Uterus (tissue), 2 donors: ENCODE measurements around the gene SMIM27.

Experiments
- POLR2A ChIP-seq, 2 donors: fragments of 450-650 bp; IDR thresholded peaks; one replicate each; pipeline ENCODE4 v1.6.1; 2016; ENCODE audit warnings: antibody characterized with exemption in 2 of 2, mild to moderate bottlenecking in 1 of 2, moderate library complexity in 1 of 2
- TF ChIP-seq, protein P1 (sequence below), 4 experiments: fragments of 200-600 bp in 2 of 4; fragments of 450-650 bp in 2 of 4; sonication (generic) in 2 of 4; IDR thresholded peaks; one replicate each; pipeline ENCODE4 v1.5.1; 2016 to 2019; ENCODE audit warnings: antibody characterized with exemption in 4 of 4, mild to moderate bottlenecking in 2 of 4, moderate library complexity in 1 of 4

GRCh38 chr9:32524892-32525708 lies 27.0 kb upstream of the SMIM27 start:
- TF ChIP-seq, protein P1, sequence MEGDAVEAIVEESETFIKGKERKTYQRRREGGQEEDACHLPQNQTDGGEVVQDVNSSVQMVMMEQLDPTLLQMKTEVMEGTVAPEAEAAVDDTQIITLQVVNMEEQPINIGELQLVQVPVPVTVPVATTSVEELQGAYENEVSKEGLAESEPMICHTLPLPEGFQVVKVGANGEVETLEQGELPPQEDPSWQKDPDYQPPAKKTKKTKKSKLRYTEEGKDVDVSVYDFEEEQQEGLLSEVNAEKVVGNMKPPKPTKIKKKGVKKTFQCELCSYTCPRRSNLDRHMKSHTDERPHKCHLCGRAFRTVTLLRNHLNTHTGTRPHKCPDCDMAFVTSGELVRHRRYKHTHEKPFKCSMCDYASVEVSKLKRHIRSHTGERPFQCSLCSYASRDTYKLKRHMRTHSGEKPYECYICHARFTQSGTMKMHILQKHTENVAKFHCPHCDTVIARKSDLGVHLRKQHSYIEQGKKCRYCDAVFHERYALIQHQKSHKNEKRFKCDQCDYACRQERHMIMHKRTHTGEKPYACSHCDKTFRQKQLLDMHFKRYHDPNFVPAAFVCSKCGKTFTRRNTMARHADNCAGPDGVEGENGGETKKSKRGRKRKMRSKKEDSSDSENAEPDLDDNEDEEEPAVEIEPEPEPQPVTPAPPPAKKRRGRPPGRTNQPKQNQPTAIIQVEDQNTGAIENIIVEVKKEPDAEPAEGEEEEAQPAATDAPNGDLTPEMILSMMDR (IDR thresholded peaks at IDR 0.05): no peak
- no peak for TF ChIP-seq POLR2A (IDR thresholded peaks at IDR 0.05)
